GM21447 (cell line): Measurements from ENCODE around the gene GOLGA6L2.
"Not testable (repeated sequence)": the region's sequence is repeated elsewhere in the genome, so short reads cannot be mapped to it uniquely, and the experiment has no call there.

ENCODE experiments used
- ATAC-seq: cut with Tn5 transposase; IDR thresholded peaks from one replicate; pipeline ENCODE4 v1.9.1; 2021; ENCODE audit not compliant: unreplicated experiment

GOLGA6L2 gene, protein sequence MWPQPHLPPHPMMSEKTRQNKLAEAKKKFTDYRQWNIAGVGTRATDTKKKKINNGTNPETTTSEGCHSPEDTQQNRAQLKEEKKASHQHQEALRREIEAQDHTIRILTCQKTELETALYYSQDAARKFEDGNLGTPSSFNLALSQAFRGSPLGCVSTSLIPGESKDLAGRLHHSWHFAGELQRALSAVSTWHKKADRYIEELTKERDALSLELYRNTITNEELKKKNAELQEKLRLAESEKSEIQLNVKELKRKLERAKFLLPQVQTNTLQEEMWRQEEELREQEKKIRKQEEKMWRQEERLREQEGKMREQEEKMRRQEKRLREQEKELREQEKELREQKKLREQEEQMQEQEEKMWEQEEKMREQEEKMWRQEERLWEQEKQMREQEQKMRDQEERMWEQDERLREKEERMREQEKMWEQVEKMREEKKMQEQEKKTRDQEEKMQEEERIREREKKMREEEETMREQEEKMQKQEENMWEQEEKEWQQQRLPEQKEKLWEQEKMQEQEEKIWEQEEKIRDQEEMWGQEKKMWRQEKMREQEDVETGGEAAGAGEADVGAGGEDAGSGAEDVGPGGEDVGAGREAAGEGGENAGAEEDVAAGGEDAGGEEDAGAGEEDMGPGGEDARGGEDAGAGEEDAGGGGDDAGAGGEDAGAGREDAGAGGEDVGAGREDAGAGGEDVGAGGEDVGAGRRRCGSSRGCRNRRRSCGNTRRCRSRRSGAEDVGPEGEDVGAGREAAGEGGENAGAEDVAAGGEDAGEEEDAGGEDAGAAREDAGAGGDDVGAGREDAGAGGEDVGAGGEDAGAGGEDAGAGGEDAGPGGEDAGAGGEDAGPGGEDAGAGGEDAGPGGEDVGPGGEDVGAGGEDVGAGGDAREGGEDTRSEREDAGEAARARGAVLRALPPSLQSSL

GRCh38 chr15:23447107-23447500 lies at the start of gene GOLGA6L2:
TSS of gene GOLGA6L2 (minus strand) at chr15:23447243. CDS start at chr15:23447181, 62 bp downstream.
- ATAC-seq = no peak

DNA sequence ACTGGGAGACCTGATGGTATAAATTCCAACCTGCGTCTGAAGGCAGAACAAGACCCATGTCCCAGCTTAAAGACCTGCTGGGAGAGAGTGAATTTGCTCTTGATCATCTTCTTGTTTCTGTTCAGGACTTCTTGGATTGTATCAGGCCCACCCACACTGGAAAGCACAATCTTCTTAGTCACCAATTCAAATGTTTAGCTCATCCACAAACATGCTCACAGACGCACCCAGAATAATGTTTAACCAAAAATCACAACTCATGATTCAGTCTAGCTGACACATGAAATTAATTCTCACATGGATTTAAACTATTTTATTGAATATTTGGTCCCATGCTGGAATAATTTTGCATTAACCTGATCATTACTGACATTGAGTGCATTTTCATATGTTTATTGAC lies 37.8 kb upstream of the GOLGA6L2 start:
- no peak for ATAC-seq

- ATAC-seq = no peak
Observed at GRCh38 chr15:23483821-23484299, 36.8 kb upstream of the GOLGA6L2 start.

DNA sequence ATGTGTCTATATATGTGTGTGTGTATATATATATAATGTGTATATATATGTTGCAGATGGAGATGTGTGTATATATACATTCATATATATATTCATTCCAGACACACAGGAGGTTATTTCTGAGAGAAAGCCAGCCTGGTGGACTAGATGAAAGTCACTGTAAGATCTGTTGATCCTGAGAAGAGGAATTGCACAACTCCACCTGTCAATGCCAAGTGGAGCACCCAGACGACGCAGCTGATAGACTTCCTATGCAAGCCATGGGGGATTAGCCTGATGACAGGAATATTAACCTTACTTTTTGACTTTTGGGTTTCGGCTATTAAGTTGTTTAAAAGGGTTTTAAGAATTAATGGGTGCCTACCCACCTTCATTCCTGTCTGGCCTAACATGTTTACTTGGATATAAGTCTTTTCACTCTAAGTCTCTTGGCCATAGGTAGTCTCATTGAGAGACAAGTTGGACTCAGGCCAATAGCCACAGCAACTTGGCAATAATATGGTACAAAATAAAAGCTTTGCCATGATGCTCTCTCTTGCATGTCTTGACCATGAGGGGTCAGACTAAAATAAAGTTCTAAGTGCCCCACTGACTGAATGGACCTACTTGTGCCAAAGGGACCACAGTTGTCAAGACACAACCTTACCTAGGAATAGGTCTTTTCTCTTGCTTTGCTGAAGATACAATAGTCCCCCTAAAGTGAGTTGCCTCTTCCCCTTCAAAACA lies 35.9 kb upstream of the GOLGA6L2 start:
- no peak for ATAC-seq

DNA sequence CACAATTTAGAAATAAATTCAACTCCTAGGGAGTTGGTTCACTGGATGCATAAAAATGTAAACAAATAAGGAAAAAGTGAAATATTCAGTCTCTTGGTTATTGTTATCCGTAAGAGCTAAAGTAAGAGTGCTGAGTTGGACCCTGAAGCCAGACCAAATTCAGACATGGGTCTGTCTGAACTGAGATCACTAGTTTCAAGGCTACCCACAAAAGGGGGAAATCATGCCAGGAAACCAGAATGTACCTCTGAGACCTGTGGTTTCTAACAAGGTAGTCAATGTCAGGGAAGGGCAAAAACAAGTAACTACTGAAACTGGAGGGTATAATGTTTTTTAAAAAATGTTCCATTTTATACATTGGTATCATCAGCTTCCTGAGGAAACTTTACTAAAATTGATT lies 35.2 kb upstream of the GOLGA6L2 start:
- no peak for ATAC-seq

- no peak for ATAC-seq
Observed at GRCh38 chr15:23477920-23478319, 30.9 kb upstream of the GOLGA6L2 start.

DNA sequence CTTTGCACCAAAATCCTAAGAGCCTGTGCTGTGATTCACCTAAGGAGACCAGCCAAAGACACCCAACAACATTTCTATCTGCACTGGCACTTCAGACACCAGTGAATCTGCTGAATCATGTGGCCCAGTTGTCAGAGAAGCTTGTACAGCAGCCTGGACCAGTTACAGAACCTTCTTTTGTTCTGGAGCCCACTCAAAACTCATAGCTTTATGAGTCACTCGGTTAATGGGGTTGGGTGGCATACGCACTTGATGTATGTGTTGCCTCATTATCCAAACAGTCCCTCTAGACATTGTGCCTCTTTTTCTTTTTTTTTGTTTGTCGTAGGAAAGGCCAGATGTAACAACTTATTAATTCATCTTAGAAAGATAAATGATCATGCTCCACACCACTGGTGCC lies 25.6 kb upstream of the GOLGA6L2 start:
- ATAC-seq = no peak

- no peak for ATAC-seq
Observed at GRCh38 chr15:23472033-23472432, 25.0 kb upstream of the GOLGA6L2 start.

GRCh38 chr15:23467110-23467600 lies 20.1 kb upstream of the GOLGA6L2 start:
- no peak for ATAC-seq

GRCh38 chr15:23457890-23458289 lies 10.8 kb upstream of the GOLGA6L2 start:
- ATAC-seq = no peak

DNA sequence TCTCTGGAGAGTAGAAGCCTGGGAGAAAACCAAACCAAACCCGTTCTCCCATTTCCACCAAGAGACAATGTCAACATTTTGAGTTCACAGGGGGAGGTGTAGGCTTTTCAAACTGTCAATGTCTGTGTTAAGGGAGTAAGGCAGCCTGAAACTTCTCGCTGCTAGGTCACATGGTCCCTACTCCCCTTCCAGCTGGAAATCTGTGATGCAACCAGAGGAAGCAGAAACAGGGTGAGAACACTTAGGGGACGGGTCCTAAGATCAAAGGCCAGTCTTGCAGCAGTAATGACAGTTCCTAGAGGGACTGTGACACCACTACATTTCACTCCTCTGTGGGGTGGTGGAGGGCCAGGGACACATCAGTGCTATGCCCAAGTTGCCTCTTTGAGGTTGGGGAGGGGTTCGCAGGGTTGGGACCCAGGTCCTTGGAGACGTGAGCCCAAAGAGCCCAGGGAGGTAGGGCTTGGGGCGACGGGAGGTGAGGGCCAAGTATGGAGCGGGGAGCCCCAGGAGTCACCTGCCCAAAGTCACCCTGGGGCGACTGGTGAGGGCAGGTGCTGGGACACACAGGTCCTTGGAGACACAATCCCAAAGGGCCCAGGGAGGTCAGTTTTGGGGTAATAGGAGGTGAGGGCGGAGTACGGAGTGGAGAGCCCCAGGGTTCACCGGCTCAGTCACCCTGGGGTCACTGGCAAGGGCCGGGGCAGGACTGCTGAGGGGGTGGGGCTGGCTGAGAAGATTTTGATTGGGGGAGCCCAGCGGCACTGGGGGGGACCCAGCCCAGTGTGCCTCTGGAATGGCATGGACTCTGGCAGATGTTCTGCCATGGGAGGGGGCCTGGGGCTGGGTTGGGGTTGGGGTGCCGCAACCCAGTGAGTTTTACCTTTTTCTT lies 582 bp downstream of the GOLGA6L2 start:
- no peak for ATAC-seq

- ATAC-seq = no peak
Observed at GRCh38 chr15:23444269-23444668, 2.8 kb downstream of the GOLGA6L2 start.

DNA sequence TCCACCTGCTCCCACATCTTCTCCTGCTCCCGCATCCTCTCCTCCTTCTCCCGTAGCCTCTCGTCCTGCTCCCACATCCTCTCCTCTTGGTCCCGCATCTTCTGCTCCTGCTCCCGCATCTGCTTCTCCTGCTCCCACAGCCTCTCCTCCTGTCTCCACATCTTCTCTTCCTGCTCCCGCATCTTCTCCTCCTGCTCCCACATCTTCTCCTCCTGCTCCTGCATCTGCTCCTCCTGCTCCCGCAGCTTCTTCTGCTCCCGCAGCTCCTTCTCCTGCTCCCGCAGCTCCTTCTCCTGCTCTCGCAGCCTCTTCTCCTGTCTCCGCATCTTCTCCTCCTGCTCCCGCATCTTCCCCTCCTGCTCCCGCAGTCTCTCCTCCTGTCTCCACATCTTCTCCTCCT lies 5.8 kb downstream of the GOLGA6L2 start:
- ATAC-seq = no peak

DNA sequence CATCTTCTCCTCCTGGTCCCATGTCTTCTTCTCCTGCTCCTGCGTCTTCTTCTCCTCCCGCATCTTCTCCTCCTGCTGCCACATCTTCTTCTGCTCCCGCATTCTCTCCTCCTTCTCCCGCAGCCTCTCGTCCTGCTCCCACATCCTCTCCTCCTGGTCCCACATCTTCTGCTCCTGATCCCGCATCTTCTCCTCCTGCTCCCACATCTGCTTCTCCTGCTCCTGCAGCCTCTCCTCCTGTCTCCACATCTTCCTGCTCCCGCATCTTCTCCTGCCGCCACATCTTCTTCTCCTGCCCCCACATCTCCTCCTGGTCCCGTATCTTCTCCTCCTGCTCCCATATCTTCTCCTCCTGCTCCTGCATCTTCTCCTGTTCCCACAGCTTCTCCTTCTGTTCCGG lies 6.4 kb downstream of the GOLGA6L2 start:
- ATAC-seq = no peak

DNA sequence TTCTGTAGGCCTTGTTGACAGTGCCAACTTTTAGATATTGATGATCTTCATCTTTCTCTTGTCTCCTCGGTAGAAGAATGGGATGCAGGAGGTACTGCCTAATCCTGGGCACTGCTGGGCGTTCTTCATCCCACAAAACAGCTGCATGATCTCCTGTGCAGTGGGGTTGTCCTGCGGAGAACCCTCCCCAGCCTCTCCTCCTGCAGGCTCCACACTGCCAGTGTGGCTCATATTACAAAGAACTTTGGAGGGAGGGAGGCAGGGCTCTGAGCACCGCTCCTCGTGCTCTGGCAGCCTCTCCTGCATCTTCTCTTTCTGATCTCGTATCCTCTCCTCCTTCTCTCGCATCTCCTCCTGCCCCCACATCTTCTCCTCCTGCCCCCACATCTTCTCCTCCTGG lies 7.5 kb downstream of the GOLGA6L2 start:
- no peak for ATAC-seq

GRCh38 chr15:23438816-23439466 lies 8.1 kb downstream of the GOLGA6L2 start:
- no peak for ATAC-seq

DNA sequence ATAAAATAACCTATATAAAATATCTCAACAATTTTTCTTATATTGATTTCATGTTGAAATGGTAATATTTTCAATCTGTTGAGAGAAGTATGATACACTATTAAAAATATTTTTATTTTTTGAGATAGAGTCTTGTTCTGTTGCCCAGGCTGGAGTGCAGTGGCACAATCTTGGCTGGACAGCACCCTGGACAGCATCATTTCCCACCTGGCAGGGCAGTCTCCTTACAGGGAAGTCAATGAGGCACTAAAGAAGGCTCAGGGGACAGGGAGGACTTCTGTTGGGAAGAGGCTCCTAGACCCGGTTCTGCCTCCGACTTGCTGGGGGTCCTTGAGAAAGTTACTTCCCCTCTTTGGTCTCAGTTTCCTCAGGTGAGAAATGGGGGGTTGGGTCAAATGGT lies 9.4 kb downstream of the GOLGA6L2 start:
- ATAC-seq = no peak

GRCh38 chr15:23437146-23437545 lies 9.9 kb downstream of the GOLGA6L2 start:
- no peak for ATAC-seq

- ATAC-seq = no peak
Observed at GRCh38 chr15:23436421-23436820, 10.6 kb downstream of the GOLGA6L2 start.

DNA sequence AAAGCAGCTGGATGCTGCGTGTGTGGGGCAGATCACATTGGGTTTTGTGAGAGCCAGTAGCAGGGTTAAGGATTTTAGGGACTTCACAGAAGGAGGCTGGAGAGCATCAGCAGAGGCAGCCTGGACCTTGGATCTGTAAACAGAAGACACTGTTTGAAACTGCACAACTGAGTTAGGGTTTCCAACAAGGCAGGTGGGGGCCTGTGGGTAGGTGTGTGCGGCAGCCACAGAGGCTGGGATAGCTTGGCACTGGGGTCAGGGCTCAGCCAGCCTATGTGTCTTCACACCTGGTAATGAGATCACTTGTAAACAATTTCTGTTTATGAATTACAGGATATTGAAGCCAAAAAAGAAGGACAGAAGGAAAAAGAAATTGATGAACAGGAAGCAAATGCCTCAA lies 12.3 kb downstream of the GOLGA6L2 start:
- ATAC-seq = not testable (repeated sequence)
